Ovary (tissue), 9 donors: Measurements from ENCODE around the gene CEP41. TPM values are rescaled to one million over a fixed set of nuclear protein-coding genes. Genes with fewer than 3 reads are reported as not detected.

Experiments
- DNase-seq, 5 donors: peaks; one replicate each; pipeline ENCODE4 v3.0.0-alpha.2; 2019 to 2020
- H3K27ac ChIP-seq, 2 donors: fragments of 200-600 bp; one replicate each; pipeline versions ENCODE4 v1.5.1 to v1.8.0; 2019 to 2022
- H3K27me3 ChIP-seq: fragments of 200-600 bp; one replicate; pipeline ENCODE4 v1.8.0; 2022
- H3K36me3 ChIP-seq: fragments of 200-600 bp; sonication (generic); one replicate; pipeline ENCODE4 v1.5.1; 2019
- H3K4me1 ChIP-seq: one replicate; pipeline ENCODE4 v1.8.1; 2013; ENCODE audit warnings: mild to moderate bottlenecking, moderate library complexity; ENCODE audit not compliant: insufficient read depth
- H3K4me3 ChIP-seq: fragments of 200-600 bp; sonication (generic); one replicate; pipeline ENCODE4 v1.5.1; 2017
- H3K9me3 ChIP-seq, 2 donors: fragments of 200-600 bp in 1 of 2; sonication (generic) in 1 of 2; one replicate each; pipeline versions ENCODE4 v1.5.1 to v1.8.1; 2013 to 2019; ENCODE audit warnings: mild to moderate bottlenecking in 1 of 2, moderate library complexity in 1 of 2
- CTCF ChIP-seq, 3 donors: fragments of 450-650 bp in 2 of 3; fragments of 200-600 bp in 1 of 3; IDR thresholded peaks; one replicate each; pipeline versions ENCODE4 v1.5.1 to v1.8.0; 2016 to 2022; ENCODE audit warnings: antibody characterized with exemption in 3 of 3, mild to moderate bottlenecking in 1 of 3
- EP300 ChIP-seq: sonication (generic); formaldehyde crosslinking; IDR thresholded peaks from one replicate; pipeline ENCODE4 v1.6.1; 2017; ENCODE audit warnings: antibody characterized with exemption
- POLR2A ChIP-seq: fragments of 450-650 bp; IDR thresholded peaks from one replicate; pipeline ENCODE4 v1.6.1; 2017; ENCODE audit warnings: antibody characterized with exemption, mild to moderate bottlenecking, moderate library complexity
- WGBS, 3 donors: extraction: QIAGEN DNeasy Blood & Tissue Kit in 1 of 3; methylation state at CpG; one replicate each; pipeline versions ENCODE4 v1.1.5 to v1.1.7; 2013 to 2017; 5-methylcytosine and 5-hydroxymethylcytosine counted together
- intact Hi-C, 4 donors: fragments of 100-400 bp; cut with DNase I; formaldehyde crosslinking; loops; one replicate each; pipeline versions ENCODE4 v1.11.0 to v1.15.1; 2022 to 2023
- polyA plus RNA-seq, 2 donors: library from polyadenylated mRNA; stranded (reverse); fragments of 200-250 nt in 1 of 2; fragments of 350-450 nt in 1 of 2; fragmentation: Illumina TruSeq in 1 of 2; extraction: RNeasy Lipid Tissue Mini Kit (QIAGEN cat#74804) in 1 of 2; gene quantifications; one replicate each; pipeline ENCODE4 v1.2.3, GENCODE V29; 2013 to 2014
- total RNA-seq, 7 donors: library from RNA; depleted of rRNA in 2 of 7; stranded (reverse); fragments of >200 nt in 2 of 7; fragmentation: NEBNext Ultra II Directional in 3 of 7; extraction: Animal tissue kit (Norgen Biotek cat#: 25700) in 3 of 7; gene quantifications; one replicate each; pipeline versions ENCODE4 v1.1.0 to v1.2.4, GENCODE V29; 2016 to 2023
- donor health status: DM: no; HTN: no; CAD: no; lungs with moderate emphysema.
- donor health status: DM: no; HTN: no; CAD: no.
- donor health status: Bipolar disorder and iron deficiency.
- donor health status: DM: yes; HTN: yes; CAD: no.
- donor health status: DM: no; HTN: no; CAD: no.
- donor health status: DM: yes; HTN: yes; CAD: no.

Gene CEP41
- total and polyA plus RNA-seq, 9 donors, result 1.8 to 21.3 (median 10.5) TPM

DNA sequence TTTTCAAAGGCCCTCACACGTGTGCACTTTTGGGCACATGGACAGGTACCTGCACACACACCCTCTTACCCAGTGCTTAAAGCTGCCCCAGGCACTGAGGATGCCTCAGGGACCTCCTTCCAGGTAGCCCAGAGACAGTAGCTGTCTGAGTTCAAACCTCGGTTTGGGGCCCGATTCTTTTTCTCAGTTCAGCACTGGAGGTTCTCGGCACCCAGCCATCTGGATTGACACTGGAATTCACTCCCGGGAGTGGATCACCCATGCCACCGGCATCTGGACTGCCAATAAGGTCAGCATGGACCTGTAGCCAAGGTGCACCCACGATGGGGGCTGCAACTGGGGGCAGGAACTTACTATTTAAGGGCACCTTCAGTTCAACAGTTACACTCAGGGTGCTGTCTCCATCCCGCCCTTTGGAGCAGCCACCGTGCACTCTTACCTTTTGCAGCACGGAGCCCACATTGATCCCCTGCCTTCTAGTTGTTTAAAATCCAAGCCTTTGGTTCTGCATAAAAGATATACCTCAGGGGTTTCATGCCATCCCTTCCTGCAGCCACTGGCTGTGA, 78.5 kb downstream of the CEP41 start:
- Histone ChIP-seq H3K27ac (no peak overlapping the region), H3K9me3 (no peaks in the 10 kb centered on the region), H3K4me1 (peaks cover 5% of the 10 kb centered on the region), H3K36me3 (no peaks in the 10 kb centered on the region), H3K4me3 (no peak overlapping the region), H3K27me3 (no peaks in the 10 kb centered on the region)
- intact Hi-C loops, result no loop called here
- WGBS, 3 donors, result 94 to 97% (median 94%) methylated on average over 10 of the region's 10 CpGs
- TF ChIP-seq POLR2A, result no peak
- no peak for TF ChIP-seq EP300
- no peak for TF ChIP-seq CTCF (IDR thresholded peaks at IDR 0.05)
- no peak for DNase-seq

GRCh38 chr7:130361681-130362080, 79.1 kb downstream of the CEP41 start:
- Histone ChIP-seq H3K27ac (no peak overlapping the region), H3K4me1 (peaks cover 6% of the 10 kb centered on the region), H3K36me3 (no peaks in the 10 kb centered on the region), H3K27me3 (no peaks in the 10 kb centered on the region), H3K9me3 (no peaks in the 10 kb centered on the region), H3K4me3 (no peak overlapping the region)
- 94 to 98% (median 95%) methylated on average over 7 of the region's 7 CpGs for WGBS, 3 donors
- intact Hi-C loops, result no loop called here
- TF ChIP-seq POLR2A (no peak), CTCF (IDR thresholded peaks at IDR 0.05) (no peak), EP300 (no peak)
- DNase-seq, result no peak

DNA sequence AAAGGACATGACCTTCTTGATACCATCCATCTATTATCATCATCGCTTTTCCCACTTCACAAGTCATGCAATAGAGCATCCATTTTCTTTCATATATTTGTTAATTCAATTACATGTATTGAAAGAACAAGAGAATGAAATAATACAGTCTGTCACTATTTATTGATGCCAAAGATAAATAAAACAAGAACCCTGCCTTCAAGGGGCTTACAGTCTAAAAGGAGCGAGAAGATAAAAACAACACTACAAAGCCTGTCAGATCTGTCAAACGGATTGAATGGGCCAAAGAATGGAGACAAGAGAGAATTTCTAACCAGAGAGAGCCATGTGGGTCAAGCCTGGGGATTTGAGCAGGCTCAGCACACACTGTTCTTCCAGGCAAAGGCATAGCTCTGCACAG, 80.3 kb downstream of the CEP41 start:
- no peak for DNase-seq
- 95% methylated on average over 3 of the region's 3 CpGs for WGBS, 3 donors
- Histone ChIP-seq H3K4me3 (no peak overlapping the region), H3K36me3 (no peaks in the 10 kb centered on the region), H3K4me1 (peaks cover 9% of the 10 kb centered on the region), H3K9me3 (no peaks in the 10 kb centered on the region), H3K27me3 (no peaks in the 10 kb centered on the region), H3K27ac (no peak overlapping the region)
- intact Hi-C loops, result no loop called here
- no peak for TF ChIP-seq EP300
- no peak for TF ChIP-seq CTCF (IDR thresholded peaks at IDR 0.05)
- TF ChIP-seq POLR2A, result no peak

GRCh38 chr7:130359276-130359857, 81.4 kb downstream of the CEP41 start:
- no peak for DNase-seq
- 95 to 98% (median 97%) methylated on average over 5 of the region's 5 CpGs for WGBS, 3 donors
- intact Hi-C loops, result loop anchor here in 2 of 4 donors (5.0 to 10.0 kb wide), 2 partner anchors 38 to 85 kb away; no protein-coding TSS in a partner anchor

More at GRCh38 chr7:130359276-130359857, 81.4 kb downstream of the CEP41 start:
- no peak for TF ChIP-seq POLR2A
- TF ChIP-seq CTCF (IDR thresholded peaks at IDR 0.05), result no peak
- TF ChIP-seq EP300, result no peak
- peaks cover 7% of the 10 kb centered on the region for H3K4me1 ChIP-seq
- H3K4me3 ChIP-seq, result no peak overlapping the region
- no peaks in the 10 kb centered on the region for H3K27me3 ChIP-seq
- H3K9me3 ChIP-seq, result no peaks in the 10 kb centered on the region
- H3K27ac ChIP-seq, result no peak overlapping the region
- no peaks in the 10 kb centered on the region for H3K36me3 ChIP-seq
